WI38 (cell line): ENCODE measurements around the gene IRAK1BP1.

Experiments
- H3K4me3 ChIP-seq: 2 replicates; pipeline ENCODE4 v1.5.1; 2011; ENCODE audit warnings: low read depth, mild to moderate bottlenecking, control low read depth, low read length
- TF ChIP-seq, protein P1 (sequence below): IDR thresholded peaks from 2 replicates; pipeline ENCODE4 v1.5.1; 2012; ENCODE audit warnings: low read depth, mild to moderate bottlenecking, control low read depth, low read length

The IRAK1BP1 gene, protein sequence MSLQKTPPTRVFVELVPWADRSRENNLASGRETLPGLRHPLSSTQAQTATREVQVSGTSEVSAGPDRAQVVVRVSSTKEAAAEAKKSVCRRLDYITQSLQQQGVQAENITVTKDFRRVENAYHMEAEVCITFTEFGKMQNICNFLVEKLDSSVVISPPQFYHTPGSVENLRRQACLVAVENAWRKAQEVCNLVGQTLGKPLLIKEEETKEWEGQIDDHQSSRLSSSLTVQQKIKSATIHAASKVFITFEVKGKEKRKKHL

DNA sequence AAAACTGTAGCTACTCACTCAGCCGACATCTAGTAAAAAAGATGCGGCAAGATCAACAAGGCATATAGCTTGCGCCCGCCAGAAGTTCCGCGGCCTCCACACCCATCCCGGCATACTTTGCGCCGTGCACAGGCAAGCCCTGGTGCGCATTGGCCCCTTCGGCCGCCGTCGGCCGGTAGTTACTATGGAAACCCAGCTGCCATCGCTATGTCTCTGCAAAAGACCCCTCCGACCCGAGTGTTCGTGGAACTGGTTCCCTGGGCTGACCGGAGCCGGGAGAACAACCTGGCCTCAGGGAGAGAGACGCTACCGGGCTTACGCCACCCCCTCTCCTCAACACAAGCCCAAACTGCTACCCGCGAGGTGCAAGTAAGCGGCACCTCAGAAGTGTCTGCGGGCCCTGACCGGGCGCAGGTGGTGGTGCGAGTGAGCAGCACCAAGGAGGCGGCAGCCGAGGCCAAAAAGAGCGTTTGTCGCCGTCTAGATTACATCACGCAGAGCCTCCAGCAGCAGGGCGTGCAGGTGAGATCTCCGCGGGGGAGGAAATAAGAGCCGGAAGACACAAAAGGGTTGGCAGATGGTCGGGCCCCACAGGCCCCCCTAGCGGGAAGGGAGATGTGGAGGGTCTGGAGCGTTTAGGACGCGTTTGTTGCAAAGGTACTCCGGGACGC is at the start of gene IRAK1BP1:
Gene IRAK1BP1 (plus strand): TSS at position 182 of the 671 bp plus-strand sequence. CDS start 26 bp downstream, at position 208.
- TF ChIP-seq, protein P1, sequence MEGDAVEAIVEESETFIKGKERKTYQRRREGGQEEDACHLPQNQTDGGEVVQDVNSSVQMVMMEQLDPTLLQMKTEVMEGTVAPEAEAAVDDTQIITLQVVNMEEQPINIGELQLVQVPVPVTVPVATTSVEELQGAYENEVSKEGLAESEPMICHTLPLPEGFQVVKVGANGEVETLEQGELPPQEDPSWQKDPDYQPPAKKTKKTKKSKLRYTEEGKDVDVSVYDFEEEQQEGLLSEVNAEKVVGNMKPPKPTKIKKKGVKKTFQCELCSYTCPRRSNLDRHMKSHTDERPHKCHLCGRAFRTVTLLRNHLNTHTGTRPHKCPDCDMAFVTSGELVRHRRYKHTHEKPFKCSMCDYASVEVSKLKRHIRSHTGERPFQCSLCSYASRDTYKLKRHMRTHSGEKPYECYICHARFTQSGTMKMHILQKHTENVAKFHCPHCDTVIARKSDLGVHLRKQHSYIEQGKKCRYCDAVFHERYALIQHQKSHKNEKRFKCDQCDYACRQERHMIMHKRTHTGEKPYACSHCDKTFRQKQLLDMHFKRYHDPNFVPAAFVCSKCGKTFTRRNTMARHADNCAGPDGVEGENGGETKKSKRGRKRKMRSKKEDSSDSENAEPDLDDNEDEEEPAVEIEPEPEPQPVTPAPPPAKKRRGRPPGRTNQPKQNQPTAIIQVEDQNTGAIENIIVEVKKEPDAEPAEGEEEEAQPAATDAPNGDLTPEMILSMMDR = no peak
- peak within 1 kb of the TSS; percentile 90 for H3K4me3 ChIP-seq

DNA sequence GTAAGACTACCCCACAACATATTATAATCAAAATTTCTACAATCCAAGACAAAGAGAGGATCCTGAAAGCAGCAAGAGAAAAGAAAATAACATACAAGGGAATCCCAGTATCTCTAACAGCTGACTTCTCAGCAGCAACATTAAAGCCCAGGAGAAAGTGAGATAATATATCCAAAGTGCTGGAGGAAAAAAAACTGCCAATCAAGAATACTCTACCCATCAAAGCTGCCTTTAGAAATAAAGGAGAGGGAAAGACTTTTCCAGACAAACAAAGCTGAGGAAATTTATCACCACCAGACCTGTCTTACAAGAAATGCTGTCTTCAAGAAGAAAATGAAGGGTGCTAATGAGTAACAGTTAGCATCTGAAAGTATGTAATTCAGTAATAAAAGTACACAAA is 43.3 kb upstream of the IRAK1BP1 start:
- H3K4me3 ChIP-seq = no peak overlapping the region
- TF ChIP-seq, protein P1 = no peak

DNA sequence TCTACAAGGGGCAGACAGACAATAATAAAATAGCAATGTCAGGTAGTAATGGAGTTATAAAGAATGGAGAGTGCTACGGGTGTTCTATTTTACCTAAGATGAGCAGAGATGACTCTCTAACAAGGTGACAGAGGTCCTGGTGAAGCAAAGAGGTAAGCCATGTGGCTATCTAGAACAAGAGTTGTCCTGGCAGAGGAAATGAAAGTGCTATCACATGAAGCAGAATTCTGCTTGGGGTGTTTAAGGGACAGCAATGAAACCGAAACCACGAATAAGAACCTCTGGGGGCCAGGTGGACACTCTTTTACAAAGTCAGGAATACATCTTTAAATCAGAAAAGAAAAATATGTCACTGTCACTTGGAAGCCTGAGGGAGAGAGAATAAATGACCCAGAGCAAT is 37.9 kb upstream of the IRAK1BP1 start:
- TF ChIP-seq, protein P1 = no peak
- peak overlapping the region; percentile 30; the same call in 1 of the 2 replicates for H3K4me3 ChIP-seq

DNA sequence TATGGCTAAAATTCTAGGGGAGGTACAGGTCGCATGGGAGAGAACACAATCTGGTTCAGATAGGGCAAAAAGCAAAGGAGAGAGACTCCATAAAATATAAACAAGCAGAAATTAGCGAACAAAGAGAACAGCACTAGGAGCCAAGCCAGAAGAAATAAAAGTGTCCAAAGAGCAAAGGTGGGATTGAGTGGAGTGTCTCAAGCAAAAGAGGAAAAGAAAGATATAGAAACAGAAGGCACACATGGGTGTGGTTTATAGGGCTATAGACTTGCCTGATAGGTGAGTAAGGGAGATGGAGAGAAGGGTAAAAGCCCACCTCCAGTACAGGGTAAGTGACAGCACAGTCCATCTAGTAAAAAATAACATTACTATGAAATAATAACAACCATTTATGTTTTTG is 36.5 kb upstream of the IRAK1BP1 start:
- TF ChIP-seq, protein P1 = no peak
- H3K4me3 ChIP-seq = no peak overlapping the region

DNA sequence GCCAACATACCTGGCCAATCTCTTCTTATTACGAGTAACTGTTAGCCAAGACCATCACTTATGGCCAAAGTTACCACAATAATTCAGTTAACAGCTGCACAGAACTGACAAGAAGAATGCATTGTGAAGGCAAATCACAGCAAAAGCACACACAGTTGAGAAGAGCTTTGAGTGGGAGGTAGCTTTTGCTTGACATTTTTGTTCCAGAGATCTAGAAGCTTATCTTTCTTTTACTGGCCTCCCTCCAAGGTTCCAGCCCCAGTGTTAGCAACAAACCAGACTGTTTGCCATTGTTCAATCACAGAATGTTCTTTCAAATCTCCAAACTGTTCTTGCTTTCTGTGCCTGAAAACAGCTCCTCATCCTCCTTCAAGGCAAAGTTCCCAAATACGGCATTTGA is 35.9 kb upstream of the IRAK1BP1 start:
- TF ChIP-seq, protein P1 = no peak
- no peak overlapping the region for H3K4me3 ChIP-seq

DNA sequence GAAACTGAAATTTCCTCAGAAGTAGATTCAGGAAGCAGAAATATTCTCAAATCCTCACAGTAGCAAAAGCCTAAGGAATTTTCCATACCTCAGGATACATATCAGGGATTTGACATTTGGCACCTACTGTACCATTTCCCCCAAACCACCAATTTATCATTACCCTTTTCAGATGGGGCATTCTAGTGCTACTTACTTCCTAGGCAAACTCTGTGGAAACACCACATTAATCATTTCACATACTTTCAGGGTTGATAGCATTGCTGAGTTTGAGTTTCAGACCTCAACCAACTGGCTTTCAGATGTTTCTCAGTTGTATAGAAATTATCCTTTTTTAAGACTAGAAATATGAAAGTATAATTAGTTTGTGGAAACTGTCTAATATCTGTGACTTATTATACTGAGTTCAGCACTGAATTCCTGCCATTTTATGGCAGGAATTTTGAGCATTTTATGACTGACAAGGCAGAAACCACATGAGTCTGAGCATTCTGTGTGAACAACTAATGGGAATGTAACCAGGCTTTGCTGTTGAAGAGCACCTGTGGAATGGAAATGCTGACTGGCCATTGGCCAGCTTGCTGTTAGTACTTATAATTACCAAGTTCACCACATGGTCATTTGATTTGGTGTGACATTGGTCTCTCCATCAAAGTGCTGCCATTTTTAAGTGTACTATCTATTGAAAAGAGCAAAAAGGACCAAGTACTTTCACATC is 35.1 kb upstream of the IRAK1BP1 start:
- H3K4me3 ChIP-seq = no peak overlapping the region
- TF ChIP-seq, protein P1 = no peak

DNA sequence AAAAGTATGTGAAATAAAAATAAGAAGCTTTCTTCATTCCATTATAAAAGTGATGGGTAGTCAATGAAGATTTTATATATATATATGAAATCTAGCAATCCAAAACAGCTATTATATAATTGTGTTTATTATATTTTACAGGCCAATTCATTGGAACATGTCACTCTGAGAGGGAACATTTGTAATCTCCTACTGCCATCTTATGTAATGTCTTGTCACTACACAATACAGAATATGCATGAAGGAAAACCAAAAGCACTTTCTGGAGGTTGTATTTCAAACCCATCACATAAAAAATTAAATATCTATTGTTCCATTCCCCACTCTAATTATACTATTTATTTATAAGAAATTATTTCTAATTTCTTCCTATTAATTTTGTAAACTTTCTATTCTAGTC is 31.5 kb upstream of the IRAK1BP1 start:
- no peak overlapping the region for H3K4me3 ChIP-seq
- TF ChIP-seq, protein P1 = no peak
